Measurements from ENCODE around the gene UNKL. TPM values are rescaled to one million over a fixed set of nuclear protein-coding genes. Genes with fewer than 3 reads are reported as not detected.

The UNKL gene
- total RNA-seq, 1 experiment from 2014 or later, result 10.5 TPM

DNA sequence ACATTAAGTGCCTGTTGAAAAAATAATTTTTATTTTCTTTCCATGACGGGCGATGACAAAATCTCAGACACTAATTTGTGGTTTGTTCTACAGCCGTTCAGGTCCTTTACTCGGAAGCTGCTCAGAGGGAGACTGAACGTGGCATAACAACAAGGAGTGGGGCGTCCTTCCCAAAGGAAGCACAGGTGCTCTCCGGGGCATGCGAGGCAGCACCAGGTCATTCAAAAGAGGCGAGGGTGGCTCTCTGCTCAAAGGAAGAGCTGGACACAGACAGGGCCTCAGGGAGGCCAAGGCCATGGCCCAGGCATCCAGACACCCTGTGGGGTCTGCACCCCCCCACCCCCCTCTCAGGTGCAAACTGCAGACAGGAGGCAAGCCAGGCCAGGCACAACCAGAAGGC, 16.2 kb downstream of the UNKL start:
- Histone ChIP-seq H3K27me3 (no peaks in the 10 kb centered on the region), H3K36me3 (no peaks in the 10 kb centered on the region), H3K4me3 (no peak overlapping the region), H3K9me3 (no peaks in the 10 kb centered on the region)
- no peak for DNase-seq

DNA sequence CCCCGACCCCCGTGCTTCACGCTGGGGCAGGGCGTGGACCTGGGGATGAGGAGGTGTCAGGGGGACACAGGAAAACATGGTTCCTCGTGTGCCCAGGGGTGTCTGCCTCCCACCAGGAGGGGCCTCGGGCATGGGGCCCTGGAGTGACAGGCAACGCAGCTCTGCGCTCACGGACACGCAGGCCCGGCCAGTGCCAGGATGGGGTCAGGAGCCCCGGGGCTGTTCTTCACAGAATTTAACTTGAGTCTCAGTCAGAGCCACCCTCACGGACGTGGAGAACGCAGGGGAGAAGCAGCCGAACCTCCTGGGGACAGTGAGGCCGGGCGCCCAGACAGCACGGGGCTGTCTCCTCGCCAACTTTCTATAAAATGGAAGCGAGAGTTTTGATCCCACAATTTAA, 16.7 kb downstream of the UNKL start:
- no peak for DNase-seq
- H3K9me3 ChIP-seq, result no peaks in the 10 kb centered on the region
- H3K4me3 ChIP-seq, result no peak overlapping the region
- no peaks in the 10 kb centered on the region for H3K36me3 ChIP-seq
- H3K27me3 ChIP-seq, result no peaks in the 10 kb centered on the region

DNA sequence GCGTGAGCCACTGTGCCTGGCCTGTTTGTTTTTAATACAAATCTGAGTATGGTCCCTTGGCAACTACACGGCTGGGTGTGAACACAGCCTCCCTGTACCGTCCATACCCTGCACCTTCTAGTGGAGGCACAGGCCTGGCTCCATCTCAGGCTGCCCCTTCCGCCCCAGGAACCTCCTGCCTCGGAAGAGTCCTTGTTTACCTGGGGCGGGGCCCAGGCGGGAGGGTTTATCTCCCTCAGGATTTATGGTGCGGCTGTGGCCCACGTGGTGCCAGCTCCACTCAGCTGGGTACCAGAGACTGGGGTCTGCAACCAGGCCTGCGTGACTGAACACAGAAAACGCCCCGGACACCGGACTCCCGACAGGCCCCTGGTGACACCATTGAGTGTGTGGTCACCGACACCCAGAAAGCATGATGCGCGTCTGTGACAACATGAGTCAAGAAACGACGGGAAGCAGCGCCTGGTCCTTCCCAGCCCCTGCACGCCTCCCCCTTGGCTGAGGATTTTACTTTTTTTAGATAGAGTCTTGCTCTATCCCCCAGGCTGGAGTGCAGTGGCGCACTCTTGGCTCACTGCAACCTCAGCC, 19.0 kb downstream of the UNKL start:
- Histone ChIP-seq H3K27me3 (no peaks in the 10 kb centered on the region), H3K4me3 (no peak overlapping the region), H3K9me3 (no peaks in the 10 kb centered on the region), H3K36me3 (no peaks in the 10 kb centered on the region)
- no peak for DNase-seq

DNA sequence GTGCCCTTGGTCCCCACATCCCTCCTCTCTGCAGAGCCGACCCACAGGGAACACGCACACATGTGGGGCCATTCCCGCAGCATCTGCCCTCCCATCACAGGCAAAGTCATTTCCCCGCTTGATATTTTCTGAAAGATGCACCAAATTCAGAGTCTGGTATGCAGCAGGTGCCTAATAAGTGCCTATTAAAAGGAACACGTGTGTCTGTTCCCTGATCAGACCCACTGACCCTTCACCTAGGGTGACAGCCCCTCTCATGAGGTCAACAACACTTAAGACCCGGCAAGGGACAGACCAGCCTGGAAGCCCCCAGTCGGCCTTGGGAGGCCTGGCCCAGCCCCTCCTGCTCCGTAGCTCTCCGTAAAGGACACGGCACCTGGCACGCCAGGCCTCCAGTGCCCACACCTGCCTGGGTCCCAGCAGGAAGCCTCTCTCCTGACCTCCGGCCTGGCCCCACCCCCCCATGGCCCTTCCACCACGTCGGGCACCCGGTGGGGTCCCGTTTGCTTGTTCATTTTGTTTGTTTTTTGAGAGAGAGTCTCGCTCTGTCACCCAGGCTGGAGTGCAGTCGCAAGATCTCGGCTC, 20.0 kb downstream of the UNKL start:
- H3K9me3 ChIP-seq, result no peaks in the 10 kb centered on the region
- H3K27me3 ChIP-seq, result no peaks in the 10 kb centered on the region
- no peak overlapping the region for H3K4me3 ChIP-seq
- no peaks in the 10 kb centered on the region for H3K36me3 ChIP-seq
- DNase-seq, result no peak

DNA sequence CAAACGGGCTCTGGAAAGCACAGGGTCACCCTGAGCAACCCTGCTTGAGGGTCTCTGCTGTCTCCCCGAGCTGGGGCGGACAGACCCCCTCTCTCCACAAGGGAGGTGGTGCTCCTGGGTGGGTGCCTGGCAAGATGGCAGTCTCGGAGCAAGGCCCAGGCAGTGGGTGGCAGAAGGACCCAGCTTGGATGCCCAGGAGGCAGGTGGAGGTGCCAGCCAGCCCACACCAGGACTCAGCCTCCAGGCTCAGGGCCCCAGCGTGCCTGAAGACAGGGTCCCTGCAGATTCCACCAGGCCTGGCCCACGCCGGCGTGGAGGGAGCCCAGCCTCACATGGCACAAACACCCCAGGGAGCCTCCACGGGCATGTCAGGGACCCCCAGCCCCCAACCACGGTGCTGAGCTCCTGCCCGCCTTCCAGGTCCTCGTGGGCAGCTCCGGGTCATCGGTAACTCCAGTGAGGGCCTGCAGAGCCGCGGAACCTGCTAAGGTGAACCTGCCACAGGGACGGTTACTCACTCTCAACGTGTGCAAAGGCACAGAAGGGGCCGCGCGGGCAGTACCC, 20.8 kb downstream of the UNKL start:
- H3K36me3 ChIP-seq, result no peaks in the 10 kb centered on the region
- no peak for DNase-seq
- no peaks in the 10 kb centered on the region for H3K9me3 ChIP-seq
- H3K27me3 ChIP-seq, result no peaks in the 10 kb centered on the region
- H3K4me3 ChIP-seq, result no peak overlapping the region

DNA sequence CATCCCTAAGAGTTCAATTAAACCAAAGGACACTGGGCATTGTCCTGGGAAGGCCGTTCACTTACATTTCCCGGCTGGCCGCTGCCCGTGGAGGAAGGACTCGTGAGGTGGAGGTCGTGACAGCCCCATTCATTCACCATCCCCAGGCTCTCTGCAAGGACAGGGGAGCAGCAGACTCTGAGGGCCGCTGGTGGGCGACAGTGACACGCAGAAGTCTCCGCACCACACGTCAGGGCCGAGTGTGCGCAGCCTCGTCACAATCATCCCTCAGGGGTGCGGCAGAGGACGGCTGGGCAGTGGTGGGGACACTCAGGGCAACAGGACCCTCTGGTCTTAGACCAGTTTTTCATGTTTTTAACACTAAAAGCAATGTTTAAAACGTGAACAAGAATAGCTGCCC, 21.7 kb downstream of the UNKL start:
- Histone ChIP-seq H3K36me3 (no peaks in the 10 kb centered on the region), H3K27me3 (no peaks in the 10 kb centered on the region), H3K4me3 (no peak overlapping the region), H3K9me3 (no peaks in the 10 kb centered on the region)
- DNase-seq, result no peak

DNA sequence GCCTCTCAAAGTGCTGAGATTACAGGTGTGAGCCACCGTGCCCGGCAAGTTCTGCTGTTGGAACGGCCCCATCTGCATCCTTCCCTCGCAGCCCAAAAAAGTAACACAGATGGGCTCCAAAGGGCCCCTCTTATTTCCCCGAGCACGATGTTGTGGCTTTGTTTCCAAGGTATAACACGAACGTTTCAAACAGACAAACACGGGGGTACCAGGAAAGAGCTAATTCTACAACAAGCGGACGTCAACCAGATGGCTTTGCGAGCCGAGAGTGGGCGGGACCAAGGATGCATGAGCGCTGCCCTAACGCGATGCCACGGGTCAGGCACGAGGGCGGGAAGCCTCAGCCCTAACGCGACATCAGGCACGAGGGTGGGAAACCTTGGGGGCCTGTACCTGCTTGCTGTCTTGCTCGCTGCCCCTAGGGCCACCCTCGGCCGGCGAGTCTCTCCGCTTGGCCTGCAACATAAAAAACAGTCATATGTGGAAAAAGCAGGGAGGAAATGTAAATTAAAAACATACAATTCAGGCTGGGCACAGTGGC, 24.2 kb downstream of the UNKL start:
- Histone ChIP-seq H3K9me3 (no peaks in the 10 kb centered on the region), H3K27me3 (no peaks in the 10 kb centered on the region), H3K36me3 (no peaks in the 10 kb centered on the region), H3K4me3 (no peak overlapping the region)
- DNase-seq, result no peak

DNA sequence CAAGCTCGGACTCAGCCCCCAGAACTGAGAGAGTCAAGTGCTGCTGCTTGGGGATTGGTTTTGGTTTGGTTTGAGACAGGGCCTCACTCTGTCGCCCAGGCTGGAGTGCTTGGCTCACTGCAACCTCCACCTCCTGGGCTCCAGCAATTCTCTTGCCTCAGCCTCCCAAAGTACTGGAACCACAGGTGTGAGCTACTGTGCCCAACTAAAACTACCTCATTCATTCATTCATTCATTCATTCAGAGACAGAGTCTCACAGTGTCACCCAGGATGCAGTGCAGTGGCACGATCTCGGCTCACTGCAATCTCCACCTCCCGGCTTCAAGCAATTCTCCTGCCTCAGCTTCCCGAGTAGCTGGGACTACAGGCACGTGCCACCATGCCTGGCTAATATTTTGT, 24.7 kb downstream of the UNKL start:
- H3K9me3 ChIP-seq, result no peaks in the 10 kb centered on the region
- no peaks in the 10 kb centered on the region for H3K27me3 ChIP-seq
- no peak overlapping the region for H3K4me3 ChIP-seq
- H3K36me3 ChIP-seq, result no peaks in the 10 kb centered on the region
- no peak for DNase-seq

DNA sequence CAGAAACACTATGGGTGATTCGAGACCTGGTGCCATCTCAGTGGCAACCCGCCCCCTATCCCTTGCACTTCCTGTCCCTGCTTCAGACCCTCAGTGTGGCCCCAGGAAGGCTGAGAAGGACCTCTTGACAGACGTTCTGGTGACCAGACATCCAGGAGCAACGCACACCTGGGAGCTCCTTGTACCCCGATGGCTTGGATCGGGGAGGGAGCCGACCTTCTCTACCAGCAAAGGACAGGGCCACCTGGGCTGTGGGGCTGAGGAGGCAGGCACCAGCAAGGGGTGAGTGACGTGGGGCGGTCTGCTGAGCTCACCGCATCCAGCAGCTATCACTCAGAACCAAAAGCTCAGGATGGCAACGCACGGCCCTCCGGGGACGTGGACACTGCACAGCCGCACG, 27.2 kb downstream of the UNKL start:
- no peaks in the 10 kb centered on the region for H3K27me3 ChIP-seq
- no peak overlapping the region for H3K4me3 ChIP-seq
- DNase-seq, result no peak
- no peaks in the 10 kb centered on the region for H3K9me3 ChIP-seq
- no peaks in the 10 kb centered on the region for H3K36me3 ChIP-seq

DNA sequence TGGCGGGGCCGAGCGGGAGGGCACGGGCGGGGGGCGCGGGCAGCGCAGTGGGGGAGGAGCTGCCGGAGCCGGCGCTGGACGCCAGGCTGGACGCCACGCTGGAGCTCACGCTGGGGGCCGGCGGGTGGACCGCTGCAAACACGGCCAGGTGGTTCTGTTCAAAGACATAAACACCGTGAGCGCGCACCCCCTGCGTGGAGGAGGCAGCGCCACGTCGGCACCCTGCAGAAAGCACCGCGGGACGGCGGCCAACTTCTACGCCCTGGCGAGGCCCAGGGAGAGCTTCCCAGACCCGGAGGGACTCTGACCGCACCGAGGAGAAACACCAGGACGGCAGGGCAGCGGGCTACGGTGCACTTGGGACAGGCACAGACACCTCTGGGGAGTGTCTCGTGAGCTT, 29.3 kb downstream of the UNKL start:
- Histone ChIP-seq H3K9me3 (no peaks in the 10 kb centered on the region), H3K27me3 (no peaks in the 10 kb centered on the region), H3K36me3 (no peaks in the 10 kb centered on the region), H3K4me3 (no peak overlapping the region)
- DNase-seq, result no peak

DNA sequence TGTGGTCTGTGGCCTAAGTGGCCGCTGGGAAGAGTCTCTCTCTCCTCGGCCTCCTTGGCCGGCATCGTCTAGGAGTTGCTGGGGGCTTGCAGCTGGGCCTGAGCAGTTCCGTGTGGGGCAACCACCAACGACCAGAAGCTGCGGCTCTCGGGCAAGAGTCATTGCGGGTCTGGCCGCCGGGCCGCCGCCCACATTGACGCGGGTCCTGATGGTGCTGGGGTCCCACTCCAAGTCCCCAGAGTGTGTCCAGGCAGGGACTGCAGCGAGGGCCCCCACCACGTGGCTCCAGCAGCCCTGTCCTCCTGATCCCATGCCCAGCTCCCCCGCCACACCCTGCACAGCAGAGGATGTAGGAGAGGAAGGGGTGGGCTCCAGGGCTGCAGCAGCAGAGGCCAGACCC, 30.9 kb downstream of the UNKL start:
- peaks cover 7% of the 10 kb centered on the region for H3K36me3 ChIP-seq
- DNase-seq, result no peak
- H3K27me3 ChIP-seq, result no peaks in the 10 kb centered on the region
- no peaks in the 10 kb centered on the region for H3K9me3 ChIP-seq
- no peak overlapping the region for H3K4me3 ChIP-seq

DNA sequence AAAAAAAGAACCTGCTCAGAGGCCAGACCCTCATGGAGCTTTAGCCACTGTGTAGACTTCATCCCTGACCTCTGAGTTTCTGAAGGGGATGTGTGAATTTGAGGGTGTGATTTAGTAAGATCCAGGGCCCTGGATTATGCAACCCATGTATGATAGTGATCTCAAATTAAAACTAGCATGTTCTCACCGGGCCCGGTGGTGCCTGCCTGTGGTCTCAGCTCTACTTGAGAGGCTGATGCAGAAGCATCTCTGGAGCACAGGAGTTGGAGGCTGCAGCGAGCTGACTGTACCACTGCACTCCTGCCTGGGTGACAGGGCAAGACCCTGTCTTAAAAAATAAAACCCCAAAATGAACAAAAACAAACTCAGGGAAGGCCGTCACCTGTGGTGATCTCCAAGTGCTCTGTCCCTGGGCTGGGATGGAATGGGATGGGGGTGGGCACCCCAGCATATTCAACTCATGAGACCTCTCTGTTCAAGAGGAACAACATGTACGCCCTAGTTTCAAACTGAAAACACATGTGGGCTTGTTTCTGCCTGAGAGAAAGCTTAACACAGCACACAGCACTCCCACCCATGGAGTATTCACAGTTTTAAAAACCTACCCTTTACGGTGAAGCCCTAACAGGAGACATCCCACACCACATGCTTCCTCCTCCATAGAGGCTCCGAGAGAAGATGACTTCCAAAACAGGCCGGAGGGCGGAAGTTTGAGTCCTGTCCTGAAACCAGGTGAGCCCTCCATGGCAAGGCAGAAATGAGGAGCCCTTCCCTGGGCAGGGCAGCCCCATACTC, 32.7 kb downstream of the UNKL start:
- Histone ChIP-seq H3K9me3 (no peaks in the 10 kb centered on the region), H3K4me3 (no peak overlapping the region), H3K27me3 (no peaks in the 10 kb centered on the region), H3K36me3 (peaks cover 10% of the 10 kb centered on the region)
- no peak for DNase-seq

DNA sequence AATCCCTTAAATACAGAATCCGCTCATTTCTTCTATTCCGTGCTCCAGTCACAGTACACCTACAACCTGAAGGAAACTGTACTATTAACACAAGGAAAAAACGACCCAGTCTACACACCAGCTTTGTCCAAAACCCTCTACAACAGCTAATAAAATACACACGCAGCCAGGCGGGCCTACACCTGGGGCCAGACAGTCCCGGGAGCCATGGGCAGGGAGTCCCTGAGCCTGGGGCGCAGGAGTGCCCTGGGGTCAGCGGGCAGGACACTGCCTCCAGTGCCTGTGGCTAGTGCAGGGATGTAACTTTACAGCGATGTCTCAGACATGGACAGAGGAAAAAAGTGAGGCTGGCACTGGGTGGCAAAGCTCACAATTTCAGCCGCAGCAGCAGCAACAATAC, 34.3 kb downstream of the UNKL start:
- Histone ChIP-seq H3K4me3 (no peak overlapping the region; the same call in 1 of the 2 replicates), H3K9me3 (no peaks in the 10 kb centered on the region), H3K36me3 (peaks cover 13% of the 10 kb centered on the region), H3K27me3 (no peaks in the 10 kb centered on the region)
- DNase-seq, result no peak

DNA sequence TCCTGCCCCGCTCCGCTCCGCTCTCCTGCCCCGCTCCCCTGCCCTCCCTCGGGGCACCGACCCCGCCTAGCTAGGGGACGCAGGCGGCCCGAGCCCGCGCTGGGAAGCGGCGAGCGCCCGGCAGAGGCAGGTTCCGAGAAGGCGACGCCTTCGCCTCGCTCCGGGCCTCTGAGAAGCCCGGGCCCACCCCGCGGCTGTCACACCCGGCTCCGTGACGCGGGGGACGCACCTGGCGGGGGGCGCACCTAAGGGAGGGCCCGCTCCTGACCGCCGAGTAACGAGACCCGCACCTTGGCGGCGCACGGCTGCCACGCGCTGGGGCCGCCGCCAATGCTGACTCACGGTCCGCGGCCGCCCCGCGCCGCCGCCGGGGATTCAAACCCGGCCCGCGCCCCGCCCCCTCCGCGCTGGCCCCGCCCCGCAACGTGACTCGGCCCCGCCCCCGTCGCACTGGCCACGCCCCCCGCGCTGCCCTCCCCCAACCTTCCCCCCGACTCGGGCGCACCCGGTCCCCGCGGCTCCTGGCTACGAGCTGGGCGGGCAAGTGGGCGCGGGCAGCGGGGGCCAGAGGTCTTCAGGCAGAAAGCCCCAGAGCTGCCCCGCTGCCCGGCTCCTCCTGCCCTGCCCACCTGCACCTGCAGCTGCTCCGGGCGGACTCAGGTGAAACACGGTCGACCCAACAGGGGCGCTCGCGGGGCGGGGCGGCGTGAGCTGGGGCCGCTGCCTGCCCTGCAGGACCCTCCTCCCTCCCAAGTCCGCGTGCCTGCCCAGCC, 35.0 kb downstream of the UNKL start:
- H3K36me3 ChIP-seq, result peaks cover 13% of the 10 kb centered on the region
- DNase-seq, result peak; percentile 70
- no peaks in the 10 kb centered on the region for H3K9me3 ChIP-seq

DNA sequence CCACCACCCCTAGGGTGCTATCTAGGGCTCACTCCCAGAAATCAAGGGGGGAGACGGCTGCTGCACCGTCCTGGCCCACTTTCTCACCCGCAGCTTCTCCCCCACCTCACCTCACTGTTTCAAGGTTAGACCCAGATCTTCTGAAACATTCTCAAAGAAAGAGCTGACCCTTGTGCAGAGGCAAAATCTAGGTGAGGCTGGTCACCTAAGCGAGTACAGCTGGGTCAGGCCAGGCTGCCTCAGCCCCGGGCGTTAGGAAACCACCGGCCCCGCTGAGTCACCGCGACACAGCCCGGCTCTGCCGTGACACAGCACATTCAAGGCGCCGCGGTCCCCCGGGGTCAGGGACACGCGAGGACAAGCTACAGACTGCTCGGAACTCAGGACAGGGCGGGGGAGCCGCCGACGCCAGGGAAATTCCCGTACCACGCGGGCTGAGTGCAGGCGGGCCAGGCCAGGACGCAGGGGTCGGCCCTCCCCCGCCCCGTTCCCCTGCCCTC, 35.6 kb downstream of the UNKL start:
- peak overlapping the region; percentile 93 for H3K4me3 ChIP-seq
- no peaks in the 10 kb centered on the region for H3K27me3 ChIP-seq
- peaks cover 13% of the 10 kb centered on the region for H3K36me3 ChIP-seq
- peak; percentile 86 for DNase-seq
- no peaks in the 10 kb centered on the region for H3K9me3 ChIP-seq

More for the DNA sequence above, 35.0 kb downstream of the UNKL start:
- Histone ChIP-seq H3K27me3 (no peaks in the 10 kb centered on the region), H3K4me3 (peak overlapping the region; percentile 93)

DNA sequence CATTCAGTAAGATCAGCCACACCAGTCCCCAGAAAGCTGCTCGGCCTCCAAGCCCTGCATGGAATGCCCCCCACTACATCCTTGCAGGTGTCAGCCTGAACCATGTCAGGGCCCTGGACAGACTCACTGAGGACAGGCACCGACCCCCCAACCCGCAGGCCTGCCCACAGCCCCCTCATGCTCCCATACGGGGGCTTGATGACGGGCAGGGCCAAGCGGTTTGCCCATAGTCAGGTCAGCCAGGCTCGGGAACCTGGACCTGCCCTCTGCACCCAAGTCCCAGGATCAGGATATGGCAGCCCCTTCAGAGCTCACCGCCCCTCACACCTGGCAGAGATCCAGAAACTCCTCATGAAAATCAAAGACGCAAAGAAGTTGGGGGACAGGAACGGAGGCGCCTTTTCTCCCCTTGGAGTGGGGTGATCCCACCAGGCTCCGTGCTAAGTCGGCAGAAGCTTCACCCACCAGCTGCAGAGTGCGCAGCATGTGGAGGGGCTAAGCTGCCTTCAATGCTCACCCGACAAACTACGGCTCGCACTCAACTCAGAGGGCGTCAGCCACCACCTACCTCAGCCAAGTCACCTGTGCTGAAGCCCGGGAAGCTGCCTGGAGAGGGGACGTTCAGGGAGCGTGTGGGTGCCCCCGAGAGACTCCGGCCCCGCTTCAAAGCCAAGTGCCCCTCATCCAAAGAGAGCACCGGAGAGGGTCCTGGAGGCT, 36.3 kb downstream of the UNKL start:
- no peak for DNase-seq
- H3K27me3 ChIP-seq, result no peaks in the 10 kb centered on the region
- H3K9me3 ChIP-seq, result no peaks in the 10 kb centered on the region
- H3K4me3 ChIP-seq, result peak overlapping the region; percentile 93
- peaks cover 13% of the 10 kb centered on the region for H3K36me3 ChIP-seq

Data from MG63 (cell line).